GM13977 (cell line): Measurements from ENCODE around the gene IRF5.

ENCODE experiments used
- DNase-seq: peaks from one replicate; pipeline ENCODE4 v3.0.0; 2012; ENCODE audit warnings: low spot score
- CTCF ChIP-seq: IDR thresholded peaks from 2 replicates; pipeline ENCODE4 v1.5.1; 2012; ENCODE audit warnings: mild to moderate bottlenecking, control low read depth; ENCODE audit not compliant: insufficient read depth; ENCODE audit errors: extremely low read depth, missing control alignments
- in situ Hi-C: fragments of 300-500 bp; cut with MboI; formaldehyde crosslinking; loops from one replicate; pipeline ENCODE4 v1.12.0; 2022; ENCODE audit warnings: low sequenced_read_pairs, low pct_unique_long_range_greater_than_20kb, mixed read lengths, inconsistent platforms; ENCODE audit not compliant: unreplicated experiment

The IRF5 gene

GRCh38 chr7:128906001-128906765 lies 31.5 kb upstream of the IRF5 start:
- TF ChIP-seq CTCF = no peak
- in situ Hi-C loops = loop anchor here (10.0 kb wide), 1 partner anchor 179 kb away; no protein-coding TSS in a partner anchor
- DNase-seq = peak; percentile 4

GRCh38 chr7:128906766-128907559 lies 30.8 kb upstream of the IRF5 start:
- no peak for DNase-seq
- TF ChIP-seq CTCF = no peak
- in situ Hi-C loops = loop anchor here (10.0 kb wide), 1 partner anchor 178 kb away; no protein-coding TSS in a partner anchor

GRCh38 chr7:128908750-128909624 lies 28.7 kb upstream of the IRF5 start:
- TF ChIP-seq CTCF = no peak
- in situ Hi-C loops = loop anchor here (10.0 kb wide), 1 partner anchor 176 kb away; no protein-coding TSS in a partner anchor
- DNase-seq = no peak

- in situ Hi-C loops = loop anchor here (10.0 kb wide), 1 partner anchor 175 kb away; no protein-coding TSS in a partner anchor
- TF ChIP-seq CTCF = no peak
- DNase-seq = no peak
Observed at GRCh38 chr7:128909625-128910568, 27.8 kb upstream of the IRF5 start.

- no peak for DNase-seq
- no peak for TF ChIP-seq CTCF
- in situ Hi-C loops = no loop called here
Observed at GRCh38 chr7:128910569-128910945, 27.2 kb upstream of the IRF5 start, which contains the start of gene KCP. Gene KCP (minus strand): TSS chr7:128910709. CDS start chr7:128910676, 33 bp downstream.
